Suprapubic skin (tissue), 4 donors: ENCODE data around the gene TEDC1. TPM values are rescaled to one million over a fixed set of nuclear protein-coding genes. Genes with fewer than 3 reads are reported as not detected.

Experiments used
- DNase-seq, 2 donors: peaks; one replicate each; pipeline ENCODE4 v3.0.0-alpha.2; 2019; ENCODE audit warnings: low spot score in 2 of 2
- H3K27ac ChIP-seq: fragments of 200-600 bp; sonication (generic); one replicate; pipeline ENCODE4 v1.5.1; 2019
- H3K27me3 ChIP-seq: fragments of 200-600 bp; sonication (generic); one replicate; pipeline ENCODE4 v1.5.1; 2019
- H3K36me3 ChIP-seq: fragments of 200-600 bp; sonication (generic); one replicate; pipeline ENCODE4 v1.5.1; 2019
- H3K4me1 ChIP-seq: fragments of 200-600 bp; sonication (generic); one replicate; pipeline ENCODE4 v1.5.1; 2019
- H3K4me3 ChIP-seq: fragments of 200-600 bp; sonication (generic); one replicate; pipeline ENCODE4 v1.5.1; 2019; ENCODE audit warnings: mild to moderate bottlenecking
- H3K9me3 ChIP-seq: fragments of 200-600 bp; sonication (generic); one replicate; pipeline ENCODE4 v1.5.1; 2019
- CTCF ChIP-seq, 2 donors: fragments of 200-600 bp in 1 of 2; fragments of 450-650 bp in 1 of 2; sonication (generic) in 1 of 2; IDR thresholded peaks; one replicate each; pipeline ENCODE4 v1.5.1; 2016 to 2019; ENCODE audit warnings: antibody characterized with exemption in 2 of 2, mild to moderate bottlenecking in 1 of 2, moderate library complexity in 1 of 2
- EP300 ChIP-seq: sonication (generic); formaldehyde crosslinking; IDR thresholded peaks from one replicate; pipeline ENCODE4 v1.6.1; 2017; ENCODE audit warnings: antibody characterized with exemption
- POLR2A ChIP-seq, 2 donors: fragments of 450-650 bp; IDR thresholded peaks; one replicate each; pipeline ENCODE4 v1.6.1; 2017; ENCODE audit warnings: antibody characterized with exemption in 2 of 2, mild to moderate bottlenecking in 2 of 2, moderate library complexity in 2 of 2
- POLR2AphosphoS5 ChIP-seq, 3 donors: sonication (generic); formaldehyde crosslinking; IDR thresholded peaks; one replicate each; pipeline ENCODE4 v1.6.1; 2017; ENCODE audit warnings: antibody characterized with exemption in 3 of 3
- WGBS: methylation state at CpG from one replicate; pipeline ENCODE4 v1.1.5; 2018; 5-methylcytosine and 5-hydroxymethylcytosine counted together
- total RNA-seq, 4 donors: library from RNA; depleted of rRNA; stranded (reverse); fragments of >200 nt; gene quantifications; one replicate each; pipeline ENCODE4 v1.1.0, GENCODE V29; 2016

Gene TEDC1
- total RNA-seq, result 10 to 100 TPM; 11.4 to 41.0 (median 14.0) TPM

- TF ChIP-seq EP300, result no peak
- TF ChIP-seq POLR2AphosphoS5 (IDR thresholded peaks at IDR 0.05), result peak in 1 of 3 donors; percentile 89
- TF ChIP-seq CTCF (IDR thresholded peaks at IDR 0.05), result peak; percentile 85 to 97
- peak; percentile 41 to 51 for TF ChIP-seq POLR2A (IDR thresholded peaks at IDR 0.05)
- peak within 1 kb of the TSS; percentile 90 for H3K27ac ChIP-seq
- peak; percentile 100 for DNase-seq
- H3K9me3 ChIP-seq, result no peaks in the 10 kb centered on the region
- peaks cover 68% of the 10 kb centered on the region for H3K4me1 ChIP-seq
- no peaks in the 10 kb centered on the region for H3K27me3 ChIP-seq
- H3K36me3 ChIP-seq, result peaks cover 5% of the 10 kb centered on the region
- peak within 1 kb of the TSS; percentile 82 for H3K4me3 ChIP-seq
- WGBS, result 0% methylated on average over 28 of the region's 94 CpGs
These were observed at the start of gene TEDC1 for GRCh38 chr14:105490572-105491365. Gene TEDC1 (plus strand): TSS chr14:105491246. CDS start chr14:105491376, 130 bp downstream.

DNA sequence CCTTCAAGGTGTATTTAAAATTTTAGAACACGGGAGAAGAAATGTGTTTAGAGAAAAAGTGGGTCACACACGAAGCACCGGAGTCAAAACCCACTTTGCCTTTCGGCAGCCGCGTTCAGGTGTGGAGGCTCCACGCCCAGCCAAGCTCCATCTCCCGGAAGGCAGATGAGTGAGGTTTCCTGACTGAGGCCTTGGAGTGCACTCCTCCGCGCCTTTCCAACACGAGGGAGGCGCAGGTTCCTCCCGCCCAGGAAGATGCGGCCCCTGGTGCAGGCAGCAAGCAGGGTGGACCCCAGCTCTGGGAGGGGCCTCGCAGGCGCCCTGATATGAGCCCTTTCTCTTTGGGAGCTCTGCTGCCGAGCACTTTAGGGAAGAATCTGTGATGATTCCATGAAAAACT, 48.9 kb upstream of the TEDC1 start:
- TF ChIP-seq EP300 (no peak), POLR2AphosphoS5 (IDR thresholded peaks at IDR 0.05) (no peak), CTCF (IDR thresholded peaks at IDR 0.05) (no peak), POLR2A (IDR thresholded peaks at IDR 0.05) (no peak)
- H3K9me3 ChIP-seq, result no peaks in the 10 kb centered on the region
- 84% methylated on average over 17 of the region's 17 CpGs for WGBS
- no peak for DNase-seq
- peaks cover 15% of the 10 kb centered on the region for H3K36me3 ChIP-seq
- no peak overlapping the region for H3K27ac ChIP-seq
- H3K27me3 ChIP-seq, result no peaks in the 10 kb centered on the region
- H3K4me3 ChIP-seq, result no peak overlapping the region
- peaks cover 4% of the 10 kb centered on the region for H3K4me1 ChIP-seq

DNA sequence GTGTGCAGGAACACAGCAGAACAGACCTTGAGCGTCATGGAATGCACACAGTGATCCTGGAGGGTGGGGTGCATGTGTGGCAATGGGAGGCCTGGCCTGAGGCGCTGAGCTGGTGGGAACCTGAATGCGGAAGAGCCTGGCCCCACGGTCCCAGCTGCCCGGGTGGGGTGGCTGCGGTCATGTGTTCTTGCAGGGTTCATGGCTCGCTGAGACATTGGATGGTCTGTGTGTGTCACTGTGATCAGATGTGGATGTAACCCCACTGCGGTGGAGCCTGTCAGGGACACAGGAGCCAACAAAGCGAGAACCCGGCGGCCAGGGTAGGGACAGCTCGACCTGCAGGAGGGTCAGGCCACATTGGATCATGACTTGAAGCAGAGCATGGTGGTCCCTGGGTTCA, 48.2 kb upstream of the TEDC1 start:
- Histone ChIP-seq H3K4me3 (no peak overlapping the region), H3K27me3 (no peaks in the 10 kb centered on the region), H3K36me3 (peaks cover 15% of the 10 kb centered on the region), H3K4me1 (no peaks in the 10 kb centered on the region), H3K27ac (no peak overlapping the region), H3K9me3 (no peaks in the 10 kb centered on the region)
- WGBS, result 83% methylated on average over 9 of the region's 12 CpGs
- TF ChIP-seq POLR2A (IDR thresholded peaks at IDR 0.05) (no peak), EP300 (no peak)
- no peak for DNase-seq

GRCh38 chr14:105444859-105445258, 46.2 kb upstream of the TEDC1 start:
- no peaks in the 10 kb centered on the region for H3K27me3 ChIP-seq
- H3K4me3 ChIP-seq, result no peak overlapping the region
- no peak overlapping the region for H3K27ac ChIP-seq
- H3K9me3 ChIP-seq, result no peaks in the 10 kb centered on the region
- WGBS, result 87% methylated on average over 16 of the region's 17 CpGs
- peaks cover 8% of the 10 kb centered on the region for H3K4me1 ChIP-seq
- peaks cover 13% of the 10 kb centered on the region for H3K36me3 ChIP-seq
- no peak for DNase-seq
- TF ChIP-seq POLR2AphosphoS5 (IDR thresholded peaks at IDR 0.05), result no peak
- no peak for TF ChIP-seq CTCF (IDR thresholded peaks at IDR 0.05)
- no peak for TF ChIP-seq EP300
- no peak for TF ChIP-seq POLR2A (IDR thresholded peaks at IDR 0.05)

DNA sequence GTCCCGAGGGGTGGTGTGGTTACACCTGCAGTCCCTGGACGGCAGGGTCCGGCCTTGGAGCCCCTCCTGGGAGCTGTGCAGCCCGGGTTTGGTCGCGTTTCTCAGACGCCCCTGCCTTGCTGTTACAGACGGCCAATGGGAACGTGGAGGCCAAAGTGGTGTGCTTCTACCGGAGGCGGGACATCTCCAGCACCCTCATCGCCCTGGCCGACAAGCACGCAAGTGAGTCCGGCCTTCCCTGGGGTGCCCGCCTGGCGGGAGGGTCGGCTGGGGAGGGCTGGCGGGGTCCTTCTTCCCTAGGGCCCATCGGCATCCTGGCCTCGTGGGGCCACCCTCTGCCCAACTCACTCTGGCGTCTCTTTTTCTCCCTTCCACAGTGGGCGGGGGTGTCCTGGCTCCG, 45.8 kb upstream of the TEDC1 start:
- no peak overlapping the region for H3K4me3 ChIP-seq
- no peak for DNase-seq
- peaks cover 8% of the 10 kb centered on the region for H3K4me1 ChIP-seq
- no peaks in the 10 kb centered on the region for H3K9me3 ChIP-seq
- peaks cover 17% of the 10 kb centered on the region for H3K36me3 ChIP-seq
- no peak overlapping the region for H3K27ac ChIP-seq
- TF ChIP-seq EP300 (no peak), CTCF (IDR thresholded peaks at IDR 0.05) (no peak), POLR2A (IDR thresholded peaks at IDR 0.05) (no peak), POLR2AphosphoS5 (IDR thresholded peaks at IDR 0.05) (no peak)
- 91% methylated on average over 20 of the region's 24 CpGs for WGBS
- no peaks in the 10 kb centered on the region for H3K27me3 ChIP-seq
